ENCODE results near the gene KCNIP4.

The KCNIP4 gene

GRCh38 chr4:21554500-21554899, 394.1 kb downstream of the KCNIP4 start:
- no peak for DNase-seq

- no peak for DNase-seq
These were observed 394.5 kb downstream of the KCNIP4 start for GRCh38 chr4:21554066-21554465.

GRCh38 chr4:21552455-21552854, 396.1 kb downstream of the KCNIP4 start:
- DNase-seq: no peak

- DNase-seq: no peak
These were observed 403.6 kb downstream of the KCNIP4 start for GRCh38 chr4:21544955-21545354.

- DNase-seq: no peak
These were observed 404.2 kb downstream of the KCNIP4 start for GRCh38 chr4:21544415-21544814.

- no peak for DNase-seq
These were observed 405.1 kb downstream of the KCNIP4 start for GRCh38 chr4:21543514-21543913.

- no peak for DNase-seq
These were observed 412.7 kb downstream of the KCNIP4 start for GRCh38 chr4:21535898-21536297.

- DNase-seq: no peak
These were observed 417.5 kb downstream of the KCNIP4 start for GRCh38 chr4:21531048-21531447.

GRCh38 chr4:21529214-21529613, 419.4 kb downstream of the KCNIP4 start:
- DNase-seq: no peak

- DNase-seq: no peak
These were observed 426.3 kb downstream of the KCNIP4 start for GRCh38 chr4:21522296-21522695.

GRCh38 chr4:21517126-21517859, 431.3 kb downstream of the KCNIP4 start:
- no peak for DNase-seq

- no peak for DNase-seq
These were observed 434.4 kb downstream of the KCNIP4 start for GRCh38 chr4:21514022-21514694.

GRCh38 chr4:21512353-21512752, 436.2 kb downstream of the KCNIP4 start:
- no peak for DNase-seq

- no peak for DNase-seq
These were observed 441.1 kb downstream of the KCNIP4 start for GRCh38 chr4:21507439-21507838.

GRCh38 chr4:21490682-21491081, 457.9 kb downstream of the KCNIP4 start:
- DNase-seq: no peak

- no peak for DNase-seq
These were observed 471.8 kb downstream of the KCNIP4 start for GRCh38 chr4:21476757-21477156.

GRCh38 chr4:21474195-21474594, 474.4 kb downstream of the KCNIP4 start:
- no peak for DNase-seq

GRCh38 chr4:21470535-21470934, 478.0 kb downstream of the KCNIP4 start:
- no peak for DNase-seq

GRCh38 chr4:21469438-21470300, 478.9 kb downstream of the KCNIP4 start:
- no peak for DNase-seq

- DNase-seq: no peak
These were observed 481.0 kb downstream of the KCNIP4 start for GRCh38 chr4:21467551-21467950.

- DNase-seq: no peak
These were observed 491.3 kb downstream of the KCNIP4 start for GRCh38 chr4:21457086-21457840.

- DNase-seq: no peak
These were observed 493.7 kb downstream of the KCNIP4 start for GRCh38 chr4:21454831-21455230.

GRCh38 chr4:21454201-21454600, 494.4 kb downstream of the KCNIP4 start:
- DNase-seq: no peak

Measured in activated CD4-positive, CD25-positive, alpha-beta regulatory T cell (primary cell).